ENCODE measurements around the gene ANKMY2. TPM values are rescaled to one million over a fixed set of nuclear protein-coding genes. Genes with fewer than 3 reads are reported as not detected.

ANKMY2 gene
- total RNA-seq, 1 donor from 2014 or later, result 8.7 TPM

DNA sequence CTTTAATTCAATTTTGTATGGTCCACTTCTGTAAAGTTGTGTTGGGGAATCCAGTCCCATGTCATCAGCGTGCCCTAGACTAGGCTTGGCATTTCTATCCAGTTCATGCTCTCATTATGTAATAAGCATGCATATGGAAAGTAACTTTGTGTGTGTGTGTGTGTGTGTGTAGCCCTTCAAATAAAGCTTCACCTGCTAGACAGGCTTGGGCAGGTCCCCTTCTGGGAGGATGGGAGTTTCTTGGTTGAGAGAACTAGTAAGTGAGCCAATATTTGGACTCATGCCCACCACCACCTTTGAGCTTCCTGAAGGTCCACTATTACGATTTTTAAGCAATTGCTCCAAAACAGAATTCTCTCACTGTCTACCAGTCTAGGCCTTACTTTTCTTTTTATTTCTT, 7.3 kb upstream of the ANKMY2 start:
- H3K4me3 Mint-ChIP-seq (ENCODE audit: low read depth), result no peak overlapping the region

DNA sequence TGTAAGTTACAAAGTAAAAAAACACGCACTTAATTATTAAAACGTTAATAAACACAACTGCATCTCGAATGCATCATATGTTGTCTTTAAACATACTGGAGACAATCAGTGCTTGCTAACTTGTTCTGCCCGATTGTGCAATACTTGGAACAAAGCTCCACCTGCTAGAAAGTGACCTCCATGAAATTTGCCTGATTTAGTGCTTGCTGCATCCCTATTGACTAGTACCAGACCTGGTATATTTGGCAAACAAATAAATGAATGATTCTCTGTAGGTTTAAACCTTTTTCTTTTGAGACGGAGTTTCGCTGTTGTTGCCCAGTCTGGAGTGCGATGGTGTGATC, 6.7 kb upstream of the ANKMY2 start:
- no peak overlapping the region for H3K27ac Mint-ChIP-seq
- intact Hi-C loops (cut with micrococcal nuclease), result no loop called here
- H3K9me3 Mint-ChIP-seq, result no peaks in the 10 kb centered on the region
- peaks cover 36% of the 10 kb centered on the region for H3K36me3 Mint-ChIP-seq (ENCODE audit: low read depth)
- no peak for DNase-seq (ENCODE audit: low spot score)
- peaks cover 49% of the 10 kb centered on the region for H3K4me1 Mint-ChIP-seq (ENCODE audit: low read depth)
- H3K4me3 Mint-ChIP-seq (ENCODE audit: low read depth), result no peak overlapping the region
- H3K27me3 Mint-ChIP-seq (ENCODE audit: low read depth), result no peaks in the 10 kb centered on the region

More for the DNA sequence above, 7.3 kb upstream of the ANKMY2 start:
- DNase-seq (ENCODE audit: low spot score), result no peak
- Mint-ChIP-seq H3K4me1 (ENCODE audit: low read depth) (peaks cover 49% of the 10 kb centered on the region), H3K27ac (no peak overlapping the region), H3K9me3 (no peaks in the 10 kb centered on the region), H3K27me3 (ENCODE audit: low read depth) (no peaks in the 10 kb centered on the region), H3K36me3 (ENCODE audit: low read depth) (peaks cover 35% of the 10 kb centered on the region)
- intact Hi-C loops (cut with micrococcal nuclease), result no loop called here

DNA sequence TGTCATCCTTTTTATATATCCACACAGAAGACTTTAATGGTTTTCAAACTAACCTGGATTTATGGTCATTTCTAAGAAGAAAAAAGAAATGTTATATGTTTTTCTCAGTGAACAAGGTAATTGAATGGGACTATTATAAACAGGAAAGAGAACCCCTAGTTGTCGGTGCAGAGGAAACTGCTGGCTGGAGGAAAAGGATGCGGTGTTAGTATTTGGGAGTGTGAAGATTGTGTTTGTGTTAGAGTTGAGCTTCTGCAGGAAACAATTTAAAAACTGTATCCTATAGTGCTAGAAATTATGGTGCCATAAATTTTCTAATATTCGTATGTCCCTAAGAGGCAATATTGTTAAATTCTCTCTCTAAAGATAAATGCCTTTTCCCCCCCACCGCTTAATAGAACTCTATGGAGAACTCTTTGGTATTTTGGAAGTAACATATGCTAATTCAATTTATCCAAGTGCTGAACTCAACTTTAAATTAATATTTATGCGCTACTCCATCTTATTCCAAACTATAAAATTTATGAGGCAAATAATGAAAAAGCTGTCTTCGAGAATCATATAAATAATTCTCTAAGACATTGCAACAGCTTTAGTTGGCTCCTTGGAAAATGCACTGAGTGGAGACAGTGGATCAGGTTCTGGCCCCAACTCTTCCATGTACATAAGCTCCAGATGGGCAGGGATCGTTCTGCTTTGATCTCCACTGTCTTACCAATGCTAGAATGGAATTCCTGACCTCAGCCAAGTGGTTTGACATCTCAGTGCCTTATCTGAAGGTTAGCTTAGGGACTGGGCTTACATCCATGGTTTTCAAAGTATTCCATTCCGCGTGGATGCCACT, 6.1 kb upstream of the ANKMY2 start:
- no peak for DNase-seq (ENCODE audit: low spot score)
- Mint-ChIP-seq H3K4me3 (ENCODE audit: low read depth) (no peak overlapping the region), H3K27ac (no peak overlapping the region), H3K36me3 (ENCODE audit: low read depth) (peaks cover 33% of the 10 kb centered on the region), H3K9me3 (no peaks in the 10 kb centered on the region), H3K27me3 (ENCODE audit: low read depth) (no peaks in the 10 kb centered on the region), H3K4me1 (ENCODE audit: low read depth) (peaks cover 52% of the 10 kb centered on the region)
- intact Hi-C loops (cut with micrococcal nuclease), result no loop called here

DNA sequence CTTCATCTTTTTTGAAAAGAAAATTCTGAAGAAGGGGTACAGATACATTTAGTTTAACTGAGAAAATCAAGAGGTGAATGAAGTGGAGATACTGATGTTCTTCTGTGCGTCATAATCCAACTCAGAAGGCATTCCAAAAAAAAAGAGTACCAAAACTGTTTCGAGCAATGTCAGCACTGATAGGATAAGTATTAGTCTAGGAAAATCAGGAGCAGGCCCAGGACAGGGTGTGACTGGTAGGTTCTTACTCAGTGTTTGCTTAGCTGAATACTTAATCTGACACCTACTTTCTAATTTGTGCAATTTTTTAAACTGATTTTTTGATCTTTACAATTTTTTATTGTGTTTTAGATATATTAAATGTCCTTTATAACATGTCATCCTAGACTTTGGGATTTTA, 4.7 kb upstream of the ANKMY2 start:
- no peaks in the 10 kb centered on the region for H3K9me3 Mint-ChIP-seq
- no peak for DNase-seq (ENCODE audit: low spot score)
- H3K27me3 Mint-ChIP-seq (ENCODE audit: low read depth), result no peaks in the 10 kb centered on the region
- peaks cover 28% of the 10 kb centered on the region for H3K36me3 Mint-ChIP-seq (ENCODE audit: low read depth)
- no peak overlapping the region for H3K4me3 Mint-ChIP-seq (ENCODE audit: low read depth)
- peaks cover 51% of the 10 kb centered on the region for H3K4me1 Mint-ChIP-seq (ENCODE audit: low read depth)
- intact Hi-C loops (cut with micrococcal nuclease), result no loop called here
- no peak overlapping the region for H3K27ac Mint-ChIP-seq

DNA sequence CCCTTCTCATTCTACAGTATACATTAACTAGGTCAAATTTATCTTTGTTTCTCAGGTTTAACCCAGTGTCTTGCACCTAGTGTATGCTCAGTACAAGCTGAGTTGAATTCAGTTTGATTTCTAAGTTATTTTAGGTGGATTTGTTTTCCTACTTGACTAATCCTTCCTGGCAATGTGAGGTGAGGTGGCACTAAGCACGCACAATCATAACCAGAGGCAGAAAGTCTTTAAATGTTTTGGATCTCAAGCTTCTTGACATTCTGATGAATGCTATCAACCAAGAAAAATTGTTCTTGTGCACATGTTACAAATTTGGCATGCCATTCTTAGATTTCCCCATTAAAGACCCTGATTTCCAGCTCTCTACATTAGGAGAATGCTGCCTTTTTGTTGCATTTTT, 3.6 kb upstream of the ANKMY2 start:
- Mint-ChIP-seq H3K27ac (peak overlapping the region; percentile 17), H3K4me1 (ENCODE audit: low read depth) (peaks cover 53% of the 10 kb centered on the region), H3K27me3 (ENCODE audit: low read depth) (no peaks in the 10 kb centered on the region), H3K36me3 (ENCODE audit: low read depth) (peaks cover 28% of the 10 kb centered on the region), H3K4me3 (ENCODE audit: low read depth) (peak overlapping the region; percentile 18), H3K9me3 (no peaks in the 10 kb centered on the region)
- intact Hi-C loops (cut with micrococcal nuclease), result loop anchor here (2.0 to 10.0 kb wide), 7 partner anchors 14 to 1296 kb away; partner anchors contain the start of genes AHR, SNX13 and TSPAN13
- DNase-seq (ENCODE audit: low spot score), result no peak

DNA sequence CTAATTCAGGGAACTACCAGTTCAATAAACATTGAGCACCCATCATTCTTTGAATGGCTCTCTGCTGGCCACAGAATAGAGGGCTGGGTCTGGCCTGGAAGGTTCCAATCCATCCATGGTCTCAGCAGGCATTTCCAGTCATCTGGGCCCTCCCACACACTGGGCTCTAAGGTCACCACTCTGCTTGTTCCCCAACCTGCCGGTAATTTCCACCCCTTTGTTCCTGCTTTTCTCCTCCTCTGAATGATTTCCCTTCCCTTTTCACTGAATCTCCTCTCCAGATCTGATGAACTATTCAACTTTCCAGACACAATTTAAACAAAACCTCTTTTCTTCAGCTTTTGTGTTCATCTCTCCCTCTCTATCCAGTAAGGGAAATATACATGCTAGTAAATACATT, 3.0 kb upstream of the ANKMY2 start:
- H3K4me3 Mint-ChIP-seq (ENCODE audit: low read depth), result peak overlapping the region; percentile 18
- no peak for DNase-seq (ENCODE audit: low spot score)
- H3K4me1 Mint-ChIP-seq (ENCODE audit: low read depth), result peaks cover 58% of the 10 kb centered on the region
- no peaks in the 10 kb centered on the region for H3K9me3 Mint-ChIP-seq
- no peak overlapping the region for H3K27ac Mint-ChIP-seq
- no peaks in the 10 kb centered on the region for H3K27me3 Mint-ChIP-seq (ENCODE audit: low read depth)
- peaks cover 34% of the 10 kb centered on the region for H3K36me3 Mint-ChIP-seq (ENCODE audit: low read depth)
- intact Hi-C loops (cut with micrococcal nuclease), result loop anchor here (2.0 to 10.0 kb wide), 7 partner anchors 14 to 1296 kb away; partner anchors contain the start of genes AHR, SNX13 and TSPAN13

DNA sequence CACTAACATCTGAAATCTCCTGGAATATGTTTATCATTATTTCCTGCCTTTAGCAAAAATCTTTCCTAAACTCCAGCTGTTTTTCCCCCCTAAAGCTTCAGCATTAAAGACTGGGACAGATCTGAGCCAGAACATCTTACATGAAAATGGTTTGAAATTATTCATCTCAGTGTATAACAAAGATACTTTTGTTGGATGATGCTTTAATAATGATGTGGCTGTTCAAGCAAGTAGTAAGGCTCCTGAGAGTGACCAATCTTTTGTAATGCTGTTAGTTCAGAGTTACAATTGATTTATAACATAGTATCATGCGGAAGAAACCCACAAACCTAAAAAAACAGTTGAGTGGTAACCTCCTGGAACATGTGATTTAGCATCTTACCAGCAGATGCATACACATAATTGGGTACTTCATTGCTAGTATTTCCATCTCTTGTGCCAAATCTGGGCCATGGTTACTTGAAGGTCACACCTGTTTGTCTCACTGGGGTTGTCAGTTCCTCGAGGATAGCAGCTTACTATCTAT, 1.9 kb upstream of the ANKMY2 start:
- DNase-seq (ENCODE audit: low spot score), result no peak
- H3K4me1 Mint-ChIP-seq (ENCODE audit: low read depth), result peaks cover 60% of the 10 kb centered on the region
- H3K27me3 Mint-ChIP-seq (ENCODE audit: low read depth), result no peaks in the 10 kb centered on the region
- intact Hi-C loops (cut with micrococcal nuclease), result loop anchor here (5.0 to 10.0 kb wide), 6 partner anchors 35 to 1297 kb away; partner anchors contain the start of genes AHR, SNX13 and TSPAN13
- peak overlapping the region; percentile 97 for H3K4me3 Mint-ChIP-seq (ENCODE audit: low read depth)
- H3K36me3 Mint-ChIP-seq (ENCODE audit: low read depth), result peaks cover 35% of the 10 kb centered on the region
- peak overlapping the region; percentile 68 for H3K27ac Mint-ChIP-seq
- H3K9me3 Mint-ChIP-seq, result no peaks in the 10 kb centered on the region

DNA sequence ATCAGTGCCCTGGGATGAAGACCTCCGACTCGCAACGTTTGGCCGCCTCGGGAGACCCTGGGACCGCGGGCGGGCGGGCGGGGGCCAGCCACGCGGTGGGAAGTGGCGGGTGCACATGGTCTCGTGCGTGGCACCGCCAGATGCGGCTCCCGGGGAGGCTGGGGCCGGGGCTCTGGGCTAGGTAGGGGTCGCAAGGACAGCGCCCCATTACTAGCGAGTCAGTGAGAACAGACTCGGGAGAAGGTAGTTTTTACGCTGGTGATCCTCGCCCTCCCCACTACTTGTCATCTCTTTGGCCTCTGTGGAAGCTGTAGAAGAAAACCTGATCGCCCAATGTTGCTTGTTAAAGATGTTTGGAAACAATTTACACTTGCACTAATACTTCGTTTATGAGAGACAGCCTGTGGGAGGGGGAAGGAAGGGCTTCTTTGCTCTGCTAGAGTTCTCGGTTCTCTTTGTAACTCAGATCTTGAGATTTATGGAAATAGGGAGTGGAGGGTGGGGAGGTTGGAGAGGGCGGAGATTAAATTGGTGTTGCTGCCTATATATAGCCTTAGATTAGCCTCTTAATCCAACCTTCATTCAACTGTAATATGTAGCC, 1.0 kb upstream of the ANKMY2 start:
- DNase-seq (ENCODE audit: low spot score), result no peak
- peak overlapping the region; percentile 68 for H3K27ac Mint-ChIP-seq

DNA sequence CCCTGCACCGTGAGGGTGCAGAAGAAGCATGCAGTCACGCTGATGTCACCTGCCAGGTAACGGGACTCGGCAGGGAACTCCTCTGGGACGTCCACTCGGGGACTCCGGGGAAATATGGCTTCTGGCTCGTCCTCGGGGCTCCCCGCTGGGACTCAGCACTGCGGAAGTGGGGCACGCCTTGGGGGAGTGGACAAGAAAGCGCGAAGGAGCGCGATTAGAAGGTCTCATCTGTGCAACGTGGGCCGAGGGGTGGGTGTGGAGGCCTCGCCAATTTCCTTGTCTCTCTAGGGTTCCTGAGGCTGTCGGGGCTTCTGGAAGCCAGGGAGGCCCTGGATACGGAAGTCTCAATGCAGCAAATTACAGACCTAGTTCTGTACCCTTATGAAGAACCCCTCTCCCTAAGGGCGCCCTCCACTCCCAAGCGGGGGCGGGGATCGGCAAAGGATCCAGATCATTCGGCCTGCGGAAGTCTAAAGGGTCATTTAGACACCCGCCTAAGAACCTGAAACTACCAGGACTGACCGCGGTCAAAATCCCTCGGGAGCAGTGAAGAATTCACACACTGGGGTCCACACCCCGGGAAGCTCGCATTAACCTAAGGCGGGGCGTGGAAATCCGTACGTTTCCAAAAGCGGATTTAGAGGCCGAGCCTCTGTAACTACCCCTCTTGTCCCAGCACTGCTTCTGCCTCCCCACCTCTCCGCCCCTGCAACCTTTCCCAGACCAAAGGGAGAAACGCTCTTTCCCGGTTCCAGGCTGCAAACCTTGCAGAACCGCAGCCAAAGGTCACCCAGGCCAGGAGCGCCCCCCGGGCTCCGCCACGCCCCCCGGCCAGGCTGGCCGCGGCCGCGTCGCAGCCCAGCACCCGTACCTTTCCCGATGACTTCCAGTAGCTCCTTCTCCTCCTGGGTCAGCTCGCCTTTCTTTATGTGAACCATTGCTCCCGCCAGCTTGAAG, 640 bp downstream of the ANKMY2 start:
- no peaks in the 10 kb centered on the region for H3K27me3 Mint-ChIP-seq (ENCODE audit: low read depth)
- intact Hi-C loops (cut with micrococcal nuclease), result loop anchor here (1.0 to 10.0 kb wide), 7 partner anchors 25 to 1300 kb away; partner anchors contain the start of genes AHR, SNX13 and TSPAN13
- peak overlapping the region; percentile 97 for H3K4me3 Mint-ChIP-seq (ENCODE audit: low read depth)
- peak overlapping the region; percentile 97 for H3K27ac Mint-ChIP-seq
- peaks cover 45% of the 10 kb centered on the region for H3K4me1 Mint-ChIP-seq (ENCODE audit: low read depth)
- H3K36me3 Mint-ChIP-seq (ENCODE audit: low read depth), result peaks cover 32% of the 10 kb centered on the region
- peak; percentile 47 for DNase-seq (ENCODE audit: low spot score)
- H3K9me3 Mint-ChIP-seq, result no peaks in the 10 kb centered on the region

More for the DNA sequence above, 1.0 kb upstream of the ANKMY2 start:
- intact Hi-C loops (cut with micrococcal nuclease), result loop anchor here (1.0 to 10.0 kb wide), 7 partner anchors 36 to 1298 kb away; partner anchors contain the start of genes AHR, SNX13 and TSPAN13
- Mint-ChIP-seq H3K4me1 (ENCODE audit: low read depth) (peaks cover 55% of the 10 kb centered on the region), H3K27me3 (ENCODE audit: low read depth) (no peaks in the 10 kb centered on the region), H3K36me3 (ENCODE audit: low read depth) (peaks cover 35% of the 10 kb centered on the region), H3K4me3 (ENCODE audit: low read depth) (peak overlapping the region; percentile 97), H3K9me3 (no peaks in the 10 kb centered on the region)

DNA sequence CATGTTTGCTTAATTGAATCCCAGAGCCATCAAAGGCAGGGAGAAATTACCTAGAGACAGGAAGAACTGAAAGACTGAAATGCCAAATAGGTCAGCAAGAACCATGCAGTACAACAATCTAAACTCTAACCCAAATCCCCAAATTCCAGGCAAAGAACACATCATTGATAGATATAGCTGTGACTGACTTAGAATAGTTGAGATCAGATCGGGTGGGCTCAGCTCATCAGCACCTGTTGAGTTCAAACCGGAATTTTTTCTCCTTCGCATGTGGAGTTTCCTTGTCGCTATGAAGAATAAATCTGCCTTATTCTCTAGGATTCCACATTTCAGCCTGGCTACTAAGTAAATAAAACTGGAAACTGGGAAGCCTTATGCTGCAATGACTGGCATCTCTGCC, 1.4 kb downstream of the ANKMY2 start:
- Mint-ChIP-seq H3K36me3 (ENCODE audit: low read depth) (peaks cover 27% of the 10 kb centered on the region), H3K4me1 (ENCODE audit: low read depth) (peaks cover 40% of the 10 kb centered on the region), H3K27me3 (ENCODE audit: low read depth) (no peaks in the 10 kb centered on the region), H3K9me3 (no peaks in the 10 kb centered on the region), H3K4me3 (ENCODE audit: low read depth) (peak overlapping the region; percentile 97), H3K27ac (peak overlapping the region; percentile 44)
- intact Hi-C loops (cut with micrococcal nuclease), result loop anchor here (10.0 kb wide), 3 partner anchors 271 to 1301 kb away; partner anchors contain the start of gene SNX13
- DNase-seq (ENCODE audit: low spot score), result no peak

DNA sequence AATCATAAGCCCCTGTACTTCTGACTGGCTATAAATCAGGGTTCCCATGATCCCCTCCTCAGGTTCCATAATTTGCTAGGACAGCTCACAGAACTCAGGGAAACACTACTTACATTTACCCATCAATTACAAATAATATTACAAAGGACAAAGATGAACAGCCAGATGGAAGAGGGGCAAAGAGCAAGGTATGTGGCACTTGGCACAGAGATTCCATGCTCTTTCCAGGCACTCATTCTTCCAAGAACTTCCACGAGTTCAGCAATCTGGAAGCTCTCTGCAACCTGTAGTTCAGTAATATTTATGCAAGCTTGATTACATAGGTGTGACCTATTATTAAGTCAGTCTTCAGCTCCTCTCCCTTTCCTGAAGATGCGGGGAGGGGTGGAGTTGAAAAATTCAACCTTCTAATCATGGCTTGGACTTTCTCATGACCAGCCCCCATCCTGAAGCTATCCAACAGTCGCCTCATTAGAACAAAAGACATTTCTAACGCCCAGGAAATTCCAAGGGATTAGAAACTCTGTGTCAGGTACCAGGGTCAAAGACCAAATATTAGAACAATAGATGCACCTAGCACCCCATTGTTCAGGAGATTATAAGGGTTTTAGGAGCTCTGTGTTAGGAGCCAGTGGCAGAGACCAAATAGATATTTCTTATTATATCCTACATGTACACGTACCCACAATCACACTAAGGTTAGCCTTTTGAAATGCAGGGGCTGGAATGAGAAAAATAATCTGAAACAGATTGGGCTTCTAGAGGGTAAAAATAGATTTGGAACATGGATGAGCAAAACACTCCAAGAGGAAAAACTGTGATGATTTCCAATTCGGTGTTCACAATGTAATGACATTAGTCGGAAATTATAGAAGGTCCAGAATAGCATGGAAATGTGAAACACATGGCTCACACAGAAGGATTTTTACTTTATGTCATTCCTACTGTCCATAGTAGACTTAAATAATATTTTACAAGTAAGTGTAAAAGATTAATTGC, 7.0 kb downstream of the ANKMY2 start:
- no peak for DNase-seq (ENCODE audit: low spot score)
- no peaks in the 10 kb centered on the region for H3K9me3 Mint-ChIP-seq
- peaks cover 11% of the 10 kb centered on the region for H3K36me3 Mint-ChIP-seq (ENCODE audit: low read depth)
- H3K4me1 Mint-ChIP-seq (ENCODE audit: low read depth), result peaks cover 11% of the 10 kb centered on the region
- no peak overlapping the region for H3K4me3 Mint-ChIP-seq (ENCODE audit: low read depth)
- intact Hi-C loops (cut with micrococcal nuclease), result no loop called here
- H3K27ac Mint-ChIP-seq, result no peak overlapping the region
- H3K27me3 Mint-ChIP-seq (ENCODE audit: low read depth), result no peaks in the 10 kb centered on the region
